ENCODE results near the gene PTGER4.
"Not testable (repeated sequence)": the region's sequence is repeated elsewhere in the genome, so short reads cannot be mapped to it uniquely, and the experiment has no call there.

PTGER4 gene

DNA sequence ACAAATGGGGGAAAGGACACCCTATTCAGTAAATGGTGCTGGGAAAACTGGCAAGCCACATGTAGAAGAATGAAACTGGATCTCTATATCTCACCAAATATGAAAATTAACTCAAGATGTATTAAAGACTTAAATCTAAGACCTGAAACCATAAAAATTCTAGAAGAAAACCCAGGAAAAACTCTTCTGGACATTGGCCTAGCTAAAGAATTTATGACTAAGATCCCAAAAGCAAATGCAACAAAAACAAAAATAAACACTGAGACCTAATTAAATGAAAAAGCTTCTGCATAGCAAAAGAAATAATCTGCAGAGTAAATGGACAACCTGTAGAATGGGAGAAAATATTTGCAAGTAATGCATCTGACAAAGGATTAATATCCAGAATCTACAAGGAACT lies 23.6 kb upstream of the PTGER4 start:
- H3K27me3 Mint-ChIP-seq; H3K9me3 Mint-ChIP-seq; H3K27ac Mint-ChIP-seq; H3K36me3 Mint-ChIP-seq (ENCODE audit: low read depth); H3K4me3 Mint-ChIP-seq: not testable (repeated sequence)
- peaks cover 46% of the 10 kb centered on the region for H3K4me1 Mint-ChIP-seq (ENCODE audit: low read depth)

DNA sequence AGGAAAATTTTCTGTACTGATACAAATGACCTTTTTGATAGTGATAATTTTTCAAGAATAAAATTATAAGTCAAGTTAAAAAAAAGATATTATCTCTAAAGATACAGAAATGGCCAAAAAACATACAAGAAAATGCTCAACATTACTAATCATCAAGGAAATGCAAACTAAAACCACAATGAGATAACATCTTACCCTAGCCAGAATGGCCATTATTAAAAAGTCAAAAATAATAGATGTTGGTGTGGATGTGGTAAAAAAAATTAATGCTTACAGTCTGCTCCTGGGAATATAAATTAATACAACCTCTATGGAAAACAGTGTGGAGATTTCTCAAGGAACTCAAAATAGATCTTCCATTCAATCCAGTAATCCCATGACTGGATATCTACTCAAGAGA lies 22.9 kb upstream of the PTGER4 start:
- no peak overlapping the region for H3K4me3 Mint-ChIP-seq
- peaks cover 4% of the 10 kb centered on the region for H3K9me3 Mint-ChIP-seq
- H3K27me3 Mint-ChIP-seq = no peaks in the 10 kb centered on the region
- peaks cover 46% of the 10 kb centered on the region for H3K4me1 Mint-ChIP-seq (ENCODE audit: low read depth)
- no peak overlapping the region for H3K27ac Mint-ChIP-seq
- H3K36me3 Mint-ChIP-seq (ENCODE audit: low read depth) = no peaks in the 10 kb centered on the region

DNA sequence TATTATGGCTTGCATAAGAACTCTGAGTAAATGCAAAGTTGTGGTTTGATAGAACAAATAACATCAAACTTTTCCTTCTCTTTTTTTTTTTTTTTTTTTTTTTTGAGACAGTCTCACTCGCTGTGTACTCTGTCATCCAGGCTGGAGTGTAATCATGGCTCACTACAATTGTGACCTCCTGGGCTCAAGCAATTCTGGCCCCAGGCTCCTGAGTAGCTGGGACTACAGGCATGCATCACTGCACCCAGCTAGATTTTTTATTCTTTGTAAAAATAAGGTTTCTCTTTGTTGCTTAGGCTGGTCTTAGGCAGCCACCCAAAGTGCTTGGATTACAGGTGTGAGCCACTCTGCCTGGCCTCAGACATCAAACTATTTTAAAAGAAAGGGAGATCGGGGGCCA lies 19.0 kb upstream of the PTGER4 start:
- no peaks in the 10 kb centered on the region for H3K36me3 Mint-ChIP-seq (ENCODE audit: low read depth)
- no peak overlapping the region for H3K4me3 Mint-ChIP-seq
- H3K27ac Mint-ChIP-seq = no peak overlapping the region
- peaks cover 4% of the 10 kb centered on the region for H3K9me3 Mint-ChIP-seq
- no peaks in the 10 kb centered on the region for H3K27me3 Mint-ChIP-seq
- H3K4me1 Mint-ChIP-seq (ENCODE audit: low read depth) = peaks cover 6% of the 10 kb centered on the region

DNA sequence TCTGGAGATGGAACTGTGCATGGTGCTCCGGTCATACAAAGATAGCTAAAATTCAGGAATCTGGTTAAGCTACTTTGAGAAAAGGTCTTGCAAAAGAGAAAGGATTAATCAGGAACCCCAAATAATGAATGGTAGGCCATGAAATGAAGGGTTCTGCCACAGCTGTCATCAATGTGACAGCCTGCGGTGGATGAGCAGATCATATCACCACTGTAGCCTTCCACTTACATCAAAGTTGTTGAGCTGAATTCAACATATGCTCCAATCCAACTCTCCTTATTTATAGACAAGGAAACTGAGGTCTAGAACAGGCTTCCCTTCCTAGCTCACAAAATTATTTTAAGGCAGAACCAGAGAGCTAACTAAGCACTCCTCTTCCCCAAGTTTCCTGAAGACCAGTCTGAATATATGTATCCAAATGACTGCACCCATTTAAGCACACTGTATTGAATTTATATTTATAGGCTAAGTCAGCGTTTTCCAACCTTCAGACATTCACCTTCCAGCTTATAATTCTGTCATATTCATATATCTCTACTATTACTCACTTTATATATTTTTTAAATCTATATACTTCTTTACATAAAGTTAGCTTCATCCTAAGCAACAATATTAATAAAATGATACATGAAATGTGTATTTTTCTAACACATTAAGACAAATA lies 13.9 kb upstream of the PTGER4 start:
- H3K27me3 Mint-ChIP-seq = no peaks in the 10 kb centered on the region
- H3K27ac Mint-ChIP-seq = no peak overlapping the region
- no peak overlapping the region for H3K4me3 Mint-ChIP-seq
- no peaks in the 10 kb centered on the region for H3K36me3 Mint-ChIP-seq (ENCODE audit: low read depth)
- peaks cover 27% of the 10 kb centered on the region for H3K4me1 Mint-ChIP-seq (ENCODE audit: low read depth)
- no peaks in the 10 kb centered on the region for H3K9me3 Mint-ChIP-seq

DNA sequence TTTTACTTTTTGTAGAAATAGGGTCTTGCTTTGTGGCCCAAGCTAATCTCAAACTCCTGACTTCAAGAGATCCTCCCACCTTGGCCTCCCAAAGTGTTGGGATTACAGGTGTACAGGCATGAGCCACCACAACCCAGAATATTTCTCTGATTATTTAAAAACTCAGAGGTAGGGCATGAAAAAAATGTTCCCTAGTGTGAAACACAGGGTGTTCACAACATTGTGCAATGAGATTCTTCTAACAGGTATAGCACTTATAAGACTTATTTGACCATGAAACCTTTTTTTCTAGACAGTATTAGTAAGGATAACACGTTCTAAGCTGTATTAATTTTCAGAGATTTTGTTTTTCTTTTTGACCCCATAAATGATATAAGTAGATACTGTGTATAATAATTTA lies 13.1 kb upstream of the PTGER4 start:
- Mint-ChIP-seq H3K27ac (no peak overlapping the region), H3K27me3 (no peaks in the 10 kb centered on the region), H3K9me3 (no peaks in the 10 kb centered on the region), H3K4me3 (no peak overlapping the region), H3K36me3 (ENCODE audit: low read depth) (no peaks in the 10 kb centered on the region), H3K4me1 (ENCODE audit: low read depth) (peaks cover 33% of the 10 kb centered on the region)

DNA sequence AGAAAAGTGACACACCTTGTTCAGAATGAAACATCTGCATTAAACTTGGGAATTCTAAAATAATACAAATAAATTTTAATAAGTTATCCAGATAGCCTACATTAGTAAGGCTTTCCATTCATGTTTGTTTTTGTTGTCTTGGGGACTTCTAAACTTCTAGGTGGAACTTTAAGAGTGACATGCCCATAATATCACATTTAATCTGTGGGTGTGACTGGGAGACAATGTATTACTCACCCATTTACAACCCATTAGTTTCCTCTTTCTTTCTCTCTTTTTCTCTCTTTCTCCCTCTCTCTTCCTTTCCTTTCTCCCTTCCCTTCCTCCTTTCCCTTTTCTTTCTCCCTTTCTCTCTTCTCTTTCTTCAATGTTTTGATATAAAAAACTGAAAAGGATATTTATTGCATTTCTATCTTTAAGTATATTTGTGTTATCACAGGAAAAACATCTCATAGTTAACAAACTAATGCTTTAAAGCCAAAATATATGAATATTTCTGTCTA lies 12.5 kb upstream of the PTGER4 start:
- Mint-ChIP-seq H3K4me1 (ENCODE audit: low read depth) (peaks cover 34% of the 10 kb centered on the region), H3K27ac (no peak overlapping the region), H3K27me3 (no peaks in the 10 kb centered on the region), H3K9me3 (no peaks in the 10 kb centered on the region), H3K4me3 (no peak overlapping the region), H3K36me3 (ENCODE audit: low read depth) (no peaks in the 10 kb centered on the region)

DNA sequence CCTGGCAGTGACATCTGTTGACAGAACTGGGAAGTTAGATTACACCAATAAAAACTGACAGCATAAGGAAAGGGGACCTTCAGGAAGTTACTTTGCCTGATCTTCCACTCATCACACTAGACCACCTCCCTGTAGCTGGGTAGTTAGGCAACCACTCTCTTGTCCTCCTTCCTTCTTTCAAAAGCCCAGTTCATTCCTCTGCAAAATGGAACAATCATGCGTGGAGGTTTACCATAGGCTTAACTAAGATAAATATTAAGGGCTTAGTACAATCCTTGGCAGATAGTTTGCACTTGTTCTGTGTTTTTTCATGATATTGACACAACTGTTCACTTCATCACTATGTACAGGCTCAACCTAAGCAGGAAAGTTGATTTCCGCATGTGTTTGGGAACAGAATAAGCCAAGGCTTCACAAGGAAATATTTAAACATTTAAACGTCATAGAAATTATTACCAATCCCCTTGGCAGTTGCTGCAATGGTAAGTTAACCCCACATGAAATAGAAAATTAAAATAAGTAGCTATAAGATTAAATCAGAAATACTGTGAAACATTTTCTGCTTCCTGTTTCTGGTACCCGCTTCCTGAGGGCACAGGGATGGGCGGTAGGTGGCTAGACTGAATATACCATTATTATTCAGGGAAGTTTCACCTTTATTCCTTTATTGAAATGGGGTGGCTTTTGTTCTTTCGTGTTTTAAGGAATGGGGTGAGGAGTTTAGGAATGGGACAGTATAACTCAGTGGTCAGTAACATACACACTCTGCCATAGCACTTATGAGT lies 9.9 kb upstream of the PTGER4 start:
- H3K4me1 Mint-ChIP-seq (ENCODE audit: low read depth) = peaks cover 57% of the 10 kb centered on the region
- no peak overlapping the region for H3K27ac Mint-ChIP-seq
- no peak overlapping the region for H3K4me3 Mint-ChIP-seq

DNA sequence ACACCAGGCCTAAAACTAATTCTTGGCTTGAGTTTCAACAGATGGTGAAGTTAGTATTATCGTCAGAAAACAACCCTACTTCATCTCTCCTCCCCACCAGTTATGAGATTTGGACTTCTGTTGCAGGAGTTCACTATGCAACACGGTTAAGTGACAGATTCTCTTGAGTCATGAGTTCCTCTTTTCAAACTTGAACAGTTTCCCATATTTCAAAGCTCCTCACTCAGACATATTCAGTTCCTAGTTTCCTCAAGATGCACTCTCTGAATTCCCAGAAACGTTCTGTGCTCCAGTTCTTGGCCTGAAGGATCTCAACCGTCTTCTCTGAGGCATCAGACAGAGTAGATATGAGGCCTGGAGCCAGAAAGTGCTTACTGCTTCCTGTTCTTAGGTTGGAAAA lies 7.3 kb upstream of the PTGER4 start:
- Mint-ChIP-seq H3K27ac (no peak overlapping the region), H3K4me1 (ENCODE audit: low read depth) (peaks cover 81% of the 10 kb centered on the region), H3K36me3 (ENCODE audit: low read depth) (no peaks in the 10 kb centered on the region), H3K27me3 (no peaks in the 10 kb centered on the region), H3K4me3 (no peak overlapping the region), H3K9me3 (no peaks in the 10 kb centered on the region)

More for the DNA sequence above, 9.9 kb upstream of the PTGER4 start:
- Mint-ChIP-seq H3K36me3 (ENCODE audit: low read depth) (no peaks in the 10 kb centered on the region), H3K27me3 (no peaks in the 10 kb centered on the region), H3K9me3 (no peaks in the 10 kb centered on the region)

DNA sequence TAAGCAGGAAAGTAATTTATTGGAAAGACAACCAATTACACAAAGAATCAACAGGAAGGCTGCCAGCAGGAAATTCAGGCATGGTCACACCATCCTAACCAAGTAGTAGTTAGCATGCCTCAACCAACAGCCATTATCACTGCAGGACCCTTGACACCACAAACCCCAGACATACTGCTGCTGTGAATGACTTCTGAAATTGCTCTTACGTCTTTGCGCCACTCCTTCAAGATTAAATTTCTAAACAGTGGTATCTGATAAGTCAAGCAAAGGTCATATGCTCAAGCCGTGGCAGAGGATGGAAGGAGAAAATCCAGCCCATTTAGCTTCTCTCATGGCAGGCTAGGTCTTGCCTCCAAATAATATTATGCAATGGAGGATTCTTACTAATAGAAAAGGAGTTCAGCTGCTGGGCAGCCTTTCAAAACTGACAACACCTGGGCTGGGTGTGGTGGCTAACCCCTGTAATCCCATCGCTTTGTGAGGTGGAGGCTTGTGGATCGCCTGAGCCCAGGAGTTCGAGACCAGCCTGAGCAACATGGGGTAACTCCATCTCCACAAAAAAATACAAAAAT lies 5.0 kb upstream of the PTGER4 start:
- Mint-ChIP-seq H3K27ac (peak overlapping the region; percentile 13), H3K4me1 (ENCODE audit: low read depth) (peaks cover 85% of the 10 kb centered on the region)

DNA sequence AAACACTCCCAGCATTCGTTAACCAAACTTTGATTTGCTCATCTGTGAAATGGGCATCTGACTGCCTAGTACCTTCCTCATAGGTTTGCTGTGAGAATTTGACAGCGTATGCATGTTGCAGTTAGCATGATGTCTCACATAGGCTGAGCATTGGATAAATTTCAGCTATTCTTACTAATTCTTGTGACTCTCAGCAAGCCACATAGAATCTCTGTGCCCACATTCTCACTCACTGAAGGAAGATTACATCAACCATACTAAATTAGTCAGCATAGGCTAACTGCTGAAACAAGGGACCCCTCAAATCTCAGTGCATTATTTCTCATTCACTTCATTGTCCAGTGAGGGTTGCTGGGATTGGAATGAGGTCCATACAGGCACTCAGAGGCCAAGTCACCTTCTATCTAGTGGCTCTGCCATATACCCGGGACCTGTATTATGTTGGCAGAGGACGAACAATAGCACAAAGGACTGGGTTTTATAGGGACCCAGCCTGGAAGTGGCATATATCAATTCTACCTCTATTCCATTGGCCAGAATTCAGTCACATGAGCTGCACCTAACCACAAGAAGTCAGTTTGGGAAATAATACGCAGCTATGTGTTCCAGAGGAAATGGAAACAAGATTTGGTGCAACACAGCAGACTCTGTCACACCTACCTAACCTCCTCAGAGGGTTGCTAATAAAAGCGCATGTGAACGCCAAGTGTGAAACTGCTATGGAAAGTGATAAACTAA lies 4.2 kb upstream of the PTGER4 start:
- H3K27me3 Mint-ChIP-seq = no peaks in the 10 kb centered on the region
- peaks cover 76% of the 10 kb centered on the region for H3K4me1 Mint-ChIP-seq (ENCODE audit: low read depth)
- peaks cover 4% of the 10 kb centered on the region for H3K36me3 Mint-ChIP-seq (ENCODE audit: low read depth)
- peak overlapping the region; percentile 93 for H3K27ac Mint-ChIP-seq
- H3K4me3 Mint-ChIP-seq = peak overlapping the region; percentile 67
- no peaks in the 10 kb centered on the region for H3K9me3 Mint-ChIP-seq

More for the DNA sequence above, 5.0 kb upstream of the PTGER4 start:
- no peaks in the 10 kb centered on the region for H3K9me3 Mint-ChIP-seq
- H3K27me3 Mint-ChIP-seq = no peaks in the 10 kb centered on the region
- H3K4me3 Mint-ChIP-seq = no peak overlapping the region
- no peaks in the 10 kb centered on the region for H3K36me3 Mint-ChIP-seq (ENCODE audit: low read depth)

DNA sequence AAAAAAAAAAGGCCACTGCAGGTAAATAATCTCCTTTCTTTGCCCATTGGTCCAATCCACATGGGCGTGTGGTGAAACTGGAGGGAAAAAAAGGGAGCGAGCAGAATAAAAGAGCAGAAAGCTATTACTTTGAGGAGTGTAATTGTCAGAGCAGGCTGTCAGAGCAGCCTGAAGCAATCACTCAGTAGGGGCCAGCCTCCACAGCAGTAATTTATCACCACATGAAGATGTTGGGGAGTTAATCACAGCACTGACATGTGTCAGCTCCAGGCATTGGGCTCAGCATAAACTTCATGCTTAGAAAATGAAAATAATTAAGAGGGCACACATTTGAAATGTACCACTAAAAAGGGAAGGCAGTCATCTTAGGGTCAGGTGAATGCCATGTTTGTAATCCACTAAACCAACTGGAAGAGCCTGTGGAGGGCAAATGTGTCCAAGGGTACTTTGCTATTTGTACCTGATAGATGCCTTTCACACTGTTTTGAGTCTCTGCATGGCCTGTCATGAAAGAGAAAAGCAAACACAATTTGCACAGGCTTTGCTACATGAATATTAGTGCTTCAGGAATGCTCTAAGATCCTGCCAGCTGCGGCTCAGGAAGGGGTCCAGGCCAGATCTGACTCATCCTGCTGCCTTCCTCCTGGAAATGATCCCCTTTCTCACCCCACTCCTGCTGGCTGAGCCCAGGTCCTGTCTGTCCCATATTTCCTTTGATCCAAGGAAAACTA lies 2.9 kb upstream of the PTGER4 start:
- Mint-ChIP-seq H3K9me3 (no peaks in the 10 kb centered on the region), H3K4me1 (ENCODE audit: low read depth) (peaks cover 68% of the 10 kb centered on the region), H3K27ac (peak overlapping the region; percentile 72), H3K36me3 (ENCODE audit: low read depth) (peaks cover 16% of the 10 kb centered on the region), H3K4me3 (peak overlapping the region; percentile 47), H3K27me3 (no peaks in the 10 kb centered on the region)

DNA sequence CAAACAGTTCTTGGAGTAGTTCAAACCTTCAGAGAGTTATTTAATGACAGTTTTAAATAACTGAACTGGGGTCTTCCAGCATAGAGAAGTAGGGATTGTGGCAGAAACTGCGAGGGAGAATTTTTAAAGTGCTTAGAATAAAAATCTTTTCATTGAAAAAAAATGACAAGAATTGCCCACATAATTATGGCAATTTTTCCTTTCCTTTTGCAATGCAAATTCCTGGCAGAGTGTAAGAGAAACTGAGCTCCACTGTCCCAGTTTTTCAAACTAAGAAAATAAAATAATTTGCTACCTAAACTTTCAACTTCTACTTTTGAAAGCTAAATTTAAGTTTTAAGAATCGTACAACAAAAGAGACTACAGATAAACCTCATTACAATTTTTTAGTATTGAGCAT lies 2.3 kb upstream of the PTGER4 start:
- H3K36me3 Mint-ChIP-seq (ENCODE audit: low read depth) = peaks cover 23% of the 10 kb centered on the region
- H3K4me1 Mint-ChIP-seq (ENCODE audit: low read depth) = peaks cover 64% of the 10 kb centered on the region
- H3K27ac Mint-ChIP-seq = no peak overlapping the region
- H3K27me3 Mint-ChIP-seq = no peaks in the 10 kb centered on the region
- no peaks in the 10 kb centered on the region for H3K9me3 Mint-ChIP-seq
- peak overlapping the region; percentile 16 for H3K4me3 Mint-ChIP-seq

DNA sequence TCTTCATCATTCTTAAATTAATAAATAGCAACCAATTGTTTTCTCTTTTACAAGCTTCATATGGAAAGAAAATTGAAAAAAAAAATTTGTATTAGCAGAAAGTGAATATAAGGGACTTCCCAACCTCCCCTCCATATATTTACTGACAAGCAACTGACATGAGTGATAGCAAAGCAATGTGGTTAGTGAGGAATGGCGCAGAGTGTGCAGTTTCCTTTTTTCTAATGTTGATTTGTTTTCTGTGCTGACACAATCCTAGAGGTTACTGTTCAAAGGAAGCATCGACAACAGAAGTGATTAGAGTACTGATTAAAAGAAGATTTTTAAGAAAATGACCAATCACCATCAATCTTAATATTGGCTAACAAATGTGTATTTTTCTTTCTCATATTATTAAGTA lies 1.7 kb upstream of the PTGER4 start:
- Mint-ChIP-seq H3K36me3 (ENCODE audit: low read depth) (peaks cover 29% of the 10 kb centered on the region), H3K27me3 (no peaks in the 10 kb centered on the region), H3K27ac (no peak overlapping the region), H3K4me3 (peak overlapping the region; percentile 97), H3K9me3 (no peaks in the 10 kb centered on the region), H3K4me1 (ENCODE audit: low read depth) (peaks cover 59% of the 10 kb centered on the region)

DNA sequence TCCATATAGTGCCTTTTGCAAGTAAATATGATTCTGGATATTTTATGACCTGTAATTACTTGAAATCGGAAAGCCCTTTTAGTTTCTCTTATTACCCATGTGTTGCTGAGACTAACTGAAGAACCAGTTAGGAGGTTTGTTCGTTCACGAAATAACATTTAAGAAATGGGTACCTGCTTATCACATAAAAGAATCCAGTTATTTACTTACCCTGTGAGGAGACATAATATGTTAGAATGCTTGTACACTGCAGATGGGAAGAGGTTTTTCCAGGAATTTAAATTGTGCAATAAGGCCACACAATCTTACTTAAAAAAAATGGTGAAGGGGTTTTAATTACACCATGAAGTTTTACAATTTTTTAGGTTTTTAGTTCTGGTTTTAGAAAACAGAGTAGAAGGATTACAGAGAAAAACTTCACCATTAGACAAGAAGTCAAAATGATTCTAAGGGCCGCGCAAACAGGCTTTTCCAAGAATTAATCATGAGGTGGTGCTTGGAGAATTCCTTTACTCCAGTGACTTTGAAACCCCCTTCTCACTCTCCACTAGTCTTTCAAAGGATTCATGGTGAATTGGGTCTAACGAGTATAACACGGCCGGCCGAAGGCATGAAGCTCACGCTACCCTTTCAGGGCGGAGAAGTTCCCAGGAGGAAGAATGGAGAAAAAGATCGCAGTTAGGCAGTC lies 1.1 kb upstream of the PTGER4 start:
- peaks cover 59% of the 10 kb centered on the region for H3K4me1 Mint-ChIP-seq (ENCODE audit: low read depth)
- H3K27ac Mint-ChIP-seq = peak overlapping the region; percentile 99
- H3K27me3 Mint-ChIP-seq = no peaks in the 10 kb centered on the region
- peaks cover 34% of the 10 kb centered on the region for H3K36me3 Mint-ChIP-seq (ENCODE audit: low read depth)
- H3K4me3 Mint-ChIP-seq = peak overlapping the region; percentile 97
- no peaks in the 10 kb centered on the region for H3K9me3 Mint-ChIP-seq
